ENCODE results near the gene METRN. TPM values are rescaled to one million over a fixed set of nuclear protein-coding genes. Genes with fewer than 3 reads are reported as not detected.

METRN gene
- polyA plus RNA-seq, 1 experiment: 33.7 TPM

- TF ChIP-seq, protein P1, sequence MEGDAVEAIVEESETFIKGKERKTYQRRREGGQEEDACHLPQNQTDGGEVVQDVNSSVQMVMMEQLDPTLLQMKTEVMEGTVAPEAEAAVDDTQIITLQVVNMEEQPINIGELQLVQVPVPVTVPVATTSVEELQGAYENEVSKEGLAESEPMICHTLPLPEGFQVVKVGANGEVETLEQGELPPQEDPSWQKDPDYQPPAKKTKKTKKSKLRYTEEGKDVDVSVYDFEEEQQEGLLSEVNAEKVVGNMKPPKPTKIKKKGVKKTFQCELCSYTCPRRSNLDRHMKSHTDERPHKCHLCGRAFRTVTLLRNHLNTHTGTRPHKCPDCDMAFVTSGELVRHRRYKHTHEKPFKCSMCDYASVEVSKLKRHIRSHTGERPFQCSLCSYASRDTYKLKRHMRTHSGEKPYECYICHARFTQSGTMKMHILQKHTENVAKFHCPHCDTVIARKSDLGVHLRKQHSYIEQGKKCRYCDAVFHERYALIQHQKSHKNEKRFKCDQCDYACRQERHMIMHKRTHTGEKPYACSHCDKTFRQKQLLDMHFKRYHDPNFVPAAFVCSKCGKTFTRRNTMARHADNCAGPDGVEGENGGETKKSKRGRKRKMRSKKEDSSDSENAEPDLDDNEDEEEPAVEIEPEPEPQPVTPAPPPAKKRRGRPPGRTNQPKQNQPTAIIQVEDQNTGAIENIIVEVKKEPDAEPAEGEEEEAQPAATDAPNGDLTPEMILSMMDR (IDR thresholded peaks at IDR 0.05; ENCODE audit: insufficient read depth, low read depth, low read length): no peak
Measured at GRCh38 chr16:722835-723633, 8.1 kb downstream of the METRN start.

DNA sequence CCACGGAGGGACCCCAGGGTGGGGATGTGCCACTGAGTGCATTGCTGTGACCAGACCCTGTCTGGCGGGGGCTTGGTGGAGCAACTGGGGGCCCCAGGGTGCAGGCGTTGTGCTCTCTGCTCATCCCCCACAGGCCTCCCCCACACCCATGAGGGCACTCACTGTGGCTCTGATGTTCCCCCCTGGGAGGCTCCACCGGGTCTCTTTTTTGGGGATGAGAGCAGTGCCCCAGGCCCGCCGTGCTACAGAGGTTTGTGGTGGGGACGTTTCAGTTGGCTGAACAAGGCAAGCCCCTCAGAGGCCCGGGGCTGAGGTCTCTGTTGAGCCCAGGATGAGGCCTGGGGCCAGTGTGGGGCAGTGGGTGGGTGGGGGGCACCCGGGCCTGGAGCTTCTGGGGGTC, 8.8 kb downstream of the METRN start:
- H3K4me3 ChIP-seq (ENCODE audit: low read depth, low read length): no peak overlapping the region
- DNase-seq (ENCODE audit: low read depth): no peak
- TF ChIP-seq, protein P1 (IDR thresholded peaks at IDR 0.05; ENCODE audit: insufficient read depth, low read depth, low read length): no peak
- peaks cover 2% of the 10 kb centered on the region; the same call in 1 of the 2 replicates for H3K36me3 ChIP-seq (ENCODE audit: control insufficient read depth, insufficient read depth, low read length)
- CTCF ChIA-PET: interaction anchor here (1.1 to 2.9 kb wide), 3 partner anchors 8 to 13 kb away, joined by 4 to 18 read pairs (median 14); partner anchors contain the start of gene METRN
- no peaks in the 10 kb centered on the region for H3K27me3 ChIP-seq (ENCODE audit: control insufficient read depth, insufficient read depth, low read length)
- POLR2A ChIA-PET: no interaction called here

More at GRCh38 chr16:722835-723633, 8.1 kb downstream of the METRN start:
- DNase-seq (ENCODE audit: low read depth): no peak
- ChIA-PET CTCF (interaction anchor here (1.1 to 1.6 kb wide), 3 partner anchors 10 to 62 kb away, joined by 3 to 6 read pairs (median 4); no protein-coding TSS in a partner anchor), POLR2A (no interaction called here)
- H3K36me3 ChIP-seq (ENCODE audit: control insufficient read depth, insufficient read depth, low read length): peaks cover 2% of the 10 kb centered on the region; the same call in 1 of the 2 replicates
- H3K4me3 ChIP-seq (ENCODE audit: low read depth, low read length): no peak overlapping the region
- H3K27me3 ChIP-seq (ENCODE audit: control insufficient read depth, insufficient read depth, low read length): no peaks in the 10 kb centered on the region

DNA sequence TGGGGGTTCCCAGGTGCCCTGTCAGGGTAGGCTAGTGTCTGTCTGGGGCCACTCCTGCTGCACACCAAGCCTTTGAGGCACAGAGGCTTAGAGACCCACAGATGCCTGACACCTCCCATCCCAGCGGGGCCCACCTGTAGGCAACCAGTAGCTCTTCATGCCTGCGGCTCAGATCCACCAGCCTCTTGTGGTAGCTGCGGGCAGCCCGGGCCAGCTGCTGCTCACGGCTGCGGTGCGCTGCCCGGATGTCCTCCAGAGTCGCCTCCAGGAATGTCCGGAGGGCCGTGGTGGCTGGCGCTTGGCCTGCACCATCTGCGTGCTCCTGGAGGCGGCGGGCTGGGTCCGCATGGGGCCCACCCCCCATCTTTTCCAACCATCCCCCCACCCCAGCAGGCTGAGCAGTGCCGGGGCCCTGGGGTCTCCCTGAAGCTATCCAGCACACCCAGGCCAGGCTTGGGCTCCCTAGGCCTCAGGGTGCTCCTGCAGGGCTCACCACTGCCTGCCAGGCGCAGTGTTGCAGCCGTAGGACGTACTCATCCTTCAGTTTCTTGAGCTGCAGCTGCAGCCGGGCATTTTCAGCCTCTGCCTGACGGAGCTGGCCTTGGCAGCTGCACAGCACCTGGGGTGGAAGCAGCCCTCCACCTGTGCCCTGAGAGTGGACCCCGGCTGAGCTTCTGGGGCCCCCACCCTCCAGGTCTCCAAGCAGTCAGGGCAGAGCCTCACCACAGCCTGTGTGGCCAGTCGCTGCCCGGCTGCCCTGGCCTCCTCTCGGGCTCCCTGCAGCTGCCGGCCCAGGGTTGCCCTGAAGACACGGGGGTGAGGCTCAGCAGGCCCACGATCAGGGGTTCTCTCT, 9.5 kb downstream of the METRN start:
- DNase-seq (ENCODE audit: low read depth): no peak
- POLR2A ChIA-PET: no interaction called here
- CTCF ChIA-PET: interaction anchor here (1.1 to 2.9 kb wide), 3 partner anchors 9 to 16 kb away, joined by 3 to 18 read pairs (median 14); partner anchors contain the start of genes CIAO3 and METRN

DNA sequence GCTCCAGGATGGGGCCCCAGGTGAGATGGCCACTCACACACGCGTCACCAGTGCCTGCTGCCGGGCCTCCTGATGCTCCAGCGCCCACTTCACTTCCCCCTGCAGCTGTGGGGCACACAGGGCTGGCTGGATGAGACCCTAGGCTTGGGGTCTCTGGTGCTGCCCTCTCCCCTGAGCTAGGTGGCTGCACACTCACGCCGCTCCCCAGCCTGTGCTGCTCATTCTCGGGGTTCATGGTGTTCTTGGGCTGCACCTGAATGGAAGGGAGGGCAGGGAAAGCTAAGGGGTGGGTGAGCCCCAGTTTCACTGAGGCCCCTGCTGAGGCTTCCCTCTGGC, 10.1 kb downstream of the METRN start:
- Histone ChIP-seq H3K36me3 (ENCODE audit: control insufficient read depth, insufficient read depth, low read length) (0 out of 2 replicates have a peak, but pooled peaks cover 2% of the 10 kb centered on the region), H3K27me3 (ENCODE audit: control insufficient read depth, insufficient read depth, low read length) (no peaks in the 10 kb centered on the region), H3K4me3 (ENCODE audit: low read depth, low read length) (no peak overlapping the region)
- CTCF ChIA-PET: interaction anchor here (1.1 to 2.9 kb wide), 3 partner anchors 9 to 15 kb away, joined by 3 to 18 read pairs (median 14); partner anchors contain the start of genes CIAO3 and METRN
- no peak for DNase-seq (ENCODE audit: low read depth)
- TF ChIP-seq, protein P1 (IDR thresholded peaks at IDR 0.05; ENCODE audit: insufficient read depth, low read depth, low read length): no peak
- POLR2A ChIA-PET: no interaction called here

More for the DNA sequence above, 9.5 kb downstream of the METRN start:
- TF ChIP-seq, protein P1 (IDR thresholded peaks at IDR 0.05; ENCODE audit: insufficient read depth, low read depth, low read length): no peak
- H3K4me3 ChIP-seq (ENCODE audit: low read depth, low read length): no peak overlapping the region
- H3K36me3 ChIP-seq (ENCODE audit: control insufficient read depth, insufficient read depth, low read length): 0 out of 2 replicates have a peak, but pooled peaks cover 2% of the 10 kb centered on the region
- no peaks in the 10 kb centered on the region for H3K27me3 ChIP-seq (ENCODE audit: control insufficient read depth, insufficient read depth, low read length)

All from BJ (cell line).